ENCODE results near the gene PRXL2B.

- no peak for TF ChIP-seq POLR2A (IDR thresholded peaks at IDR 0.05; ENCODE audit: low read length)
- TF ChIP-seq GATA1 (IDR thresholded peaks at IDR 0.05; ENCODE audit: low read depth, low read length), result no peak
Observed at GRCh38 chr1:2537784-2538115, 48.8 kb upstream of the PRXL2B start.
